Activated effector memory CD4-positive, alpha-beta T cell treated with Interleukin-2 at 50 U/mL for 16 hours (primary cell): ENCODE data around the gene PPHLN1.

Experiments used
- DNase-seq: peaks from one replicate; pipeline ENCODE4 v3.0.0-alpha.2; 2020

PPHLN1 gene, protein sequence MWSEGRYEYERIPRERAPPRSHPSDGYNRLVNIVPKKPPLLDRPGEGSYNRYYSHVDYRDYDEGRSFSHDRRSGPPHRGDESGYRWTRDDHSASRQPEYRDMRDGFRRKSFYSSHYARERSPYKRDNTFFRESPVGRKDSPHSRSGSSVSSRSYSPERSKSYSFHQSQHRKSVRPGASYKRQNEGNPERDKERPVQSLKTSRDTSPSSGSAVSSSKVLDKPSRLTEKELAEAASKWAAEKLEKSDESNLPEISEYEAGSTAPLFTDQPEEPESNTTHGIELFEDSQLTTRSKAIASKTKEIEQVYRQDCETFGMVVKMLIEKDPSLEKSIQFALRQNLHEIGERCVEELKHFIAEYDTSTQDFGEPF

DNA sequence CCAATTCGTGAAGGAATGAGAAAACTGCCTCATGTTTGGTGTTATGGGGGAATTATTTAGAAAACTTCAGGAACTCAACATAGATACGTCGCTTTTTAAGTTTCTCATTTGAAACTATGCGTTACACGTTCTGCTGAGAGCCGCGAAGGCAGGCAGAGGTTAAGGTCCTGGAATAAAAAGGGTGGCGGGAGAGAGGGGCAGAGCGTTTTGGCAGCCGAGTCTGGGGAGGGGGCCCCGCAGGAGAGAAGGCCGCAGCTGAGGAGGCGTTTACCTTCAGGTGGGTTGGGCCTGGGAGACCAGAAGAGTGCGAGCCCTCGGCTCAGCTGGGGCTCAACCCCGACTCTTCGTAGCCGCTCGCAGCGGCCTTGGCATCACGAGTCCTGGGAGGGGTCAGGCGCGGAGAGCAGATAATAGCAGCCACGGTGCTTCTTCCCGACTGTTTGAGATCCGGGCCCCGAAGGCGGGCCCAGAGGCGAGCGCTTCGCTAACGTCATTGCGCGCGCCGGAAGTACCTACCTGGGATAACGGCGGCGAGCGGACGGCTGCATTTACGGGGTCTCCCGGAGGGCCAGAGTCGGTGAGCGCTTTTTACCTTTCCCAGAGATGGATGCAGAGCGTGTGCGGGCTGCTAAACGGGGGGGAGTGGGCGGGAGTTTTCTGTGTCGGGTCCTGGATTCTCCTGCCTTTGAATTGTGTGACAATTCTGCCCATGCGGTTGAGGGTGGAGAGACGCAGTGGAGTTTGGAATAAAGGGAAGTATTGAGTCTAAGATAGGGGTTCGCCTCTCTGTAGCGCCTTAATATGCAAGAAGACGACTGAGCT is at the start of gene PPHLN1, which contains the start of gene ZCRB1:
Gene PPHLN1 (plus strand): TSS at position 515 of the 822 bp plus-strand sequence. CDS start 9,736 bp downstream, outside the sequence.
Gene ZCRB1 (minus strand): TSS at position 442 of the 822 bp plus-strand sequence. CDS start 1,992 bp downstream, outside the sequence.
- DNase-seq, result peak; percentile 70

DNA sequence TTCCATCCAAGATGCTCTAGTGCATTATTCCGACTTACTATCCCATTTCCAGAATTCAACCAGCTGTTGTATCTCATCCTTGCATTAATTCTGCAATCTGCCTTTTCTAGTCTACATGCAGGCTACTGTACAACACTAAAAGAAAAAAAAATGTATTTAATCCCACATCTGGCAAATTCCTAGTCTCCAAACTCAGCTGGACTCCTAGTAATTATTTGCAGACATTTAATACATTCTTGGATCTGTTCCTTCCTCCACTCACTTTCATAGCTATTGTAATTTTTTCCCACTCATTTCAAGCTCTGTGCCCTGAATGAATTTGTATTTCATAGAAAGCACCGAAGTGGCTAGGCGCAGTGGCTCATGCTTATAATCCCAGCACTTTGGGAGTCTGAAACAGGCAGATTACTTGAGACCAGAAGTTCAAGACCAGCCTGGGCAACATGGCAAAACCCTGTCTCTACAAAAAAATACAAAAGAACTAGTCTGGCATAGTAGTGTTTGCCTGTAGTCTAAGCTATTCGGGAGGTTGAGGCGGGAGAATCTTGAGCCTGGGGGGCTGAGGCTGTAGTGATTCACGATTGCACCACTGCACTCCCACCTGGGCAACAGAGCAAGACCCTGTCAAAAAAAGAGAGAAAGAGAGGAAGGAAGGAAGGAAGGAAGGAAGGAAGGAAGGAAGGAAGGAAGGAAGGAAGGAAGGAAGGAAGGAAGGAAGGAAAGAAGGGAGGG is 48.4 kb upstream of the PPHLN1 start:
- no peak for DNase-seq

DNA sequence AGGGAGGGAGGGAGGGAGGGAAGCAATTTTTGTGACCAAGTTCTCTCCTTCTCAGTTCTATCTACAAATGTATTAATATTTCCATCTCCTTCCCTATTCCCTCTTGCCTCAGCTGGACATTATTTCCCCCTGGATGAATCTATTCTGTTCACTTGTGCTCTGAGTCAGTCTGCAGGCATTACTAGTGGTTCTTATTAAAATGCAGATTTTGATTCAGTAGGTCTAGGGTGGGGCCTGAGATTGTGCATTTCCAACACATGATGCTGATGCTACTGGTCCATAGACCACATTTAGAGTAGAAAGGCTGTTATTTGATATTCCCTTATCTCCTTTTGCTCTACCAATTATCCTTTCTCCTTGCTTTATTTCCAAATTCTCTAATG is 47.8 kb upstream of the PPHLN1 start:
- DNase-seq, result no peak

GRCh38 chr12:42281278-42281677 is 44.7 kb upstream of the PPHLN1 start:
- no peak for DNase-seq

DNA sequence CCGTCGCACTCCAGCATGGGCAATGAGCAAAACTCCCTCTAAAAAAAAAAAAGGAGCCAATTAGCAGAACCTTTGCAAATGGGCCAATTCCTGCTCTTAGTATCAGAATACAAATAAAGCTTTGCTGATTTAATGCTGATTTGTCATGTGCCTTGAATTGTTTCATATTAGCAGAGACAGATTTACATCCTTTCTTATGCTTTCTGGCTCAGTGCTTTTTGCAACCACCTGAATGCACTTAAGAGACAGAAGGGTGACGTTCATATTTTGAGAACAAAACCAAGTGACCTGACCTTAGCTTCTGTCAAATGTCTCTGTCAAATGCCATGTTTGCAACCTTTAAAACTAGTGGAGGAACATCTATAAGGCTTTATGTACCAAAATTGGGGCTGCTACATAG is 44.1 kb upstream of the PPHLN1 start:
- no peak for DNase-seq

- DNase-seq, result no peak
Measured at GRCh38 chr12:42282294-42282693, 43.7 kb upstream of the PPHLN1 start.

DNA sequence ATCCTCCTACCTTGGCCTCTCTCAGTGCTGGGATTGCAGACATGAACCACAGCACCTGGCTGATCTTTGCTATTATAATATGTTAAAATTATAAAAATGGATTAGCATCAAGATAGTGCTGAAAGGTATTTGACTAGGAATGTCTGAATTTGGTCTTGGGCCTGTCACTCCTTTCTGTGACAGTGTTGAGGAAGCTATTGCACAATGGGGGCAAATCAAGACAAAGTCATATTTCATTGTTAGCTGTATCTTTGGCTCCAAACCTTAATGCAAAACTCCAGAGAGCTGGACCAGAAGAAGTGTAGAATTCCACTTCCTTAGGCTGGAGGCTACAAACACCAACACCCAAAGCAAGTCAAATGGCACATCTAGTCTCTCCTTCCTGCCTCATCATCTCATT is 42.2 kb upstream of the PPHLN1 start:
- no peak for DNase-seq

- DNase-seq, result no peak
Measured at GRCh38 chr12:42284157-42284556, 41.8 kb upstream of the PPHLN1 start.

DNA sequence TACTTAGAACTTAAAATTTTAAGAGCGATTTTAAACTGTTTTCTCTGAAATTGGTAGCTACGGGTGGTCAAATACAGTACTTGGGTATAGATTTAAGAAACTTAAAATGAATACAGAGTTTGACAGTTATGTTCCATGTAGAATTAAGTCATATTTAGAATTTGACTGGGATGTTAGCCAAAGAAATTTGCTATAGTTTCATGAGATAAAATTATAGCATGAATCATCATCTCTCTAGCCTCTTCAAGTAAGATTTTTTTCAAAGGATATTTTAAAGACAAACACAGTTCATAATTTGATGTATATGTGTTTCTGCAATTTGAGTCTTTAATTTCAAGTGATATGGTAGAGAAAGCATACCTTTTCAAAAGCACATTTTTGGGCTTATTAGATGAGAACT is 41.1 kb upstream of the PPHLN1 start:
- no peak for DNase-seq

DNA sequence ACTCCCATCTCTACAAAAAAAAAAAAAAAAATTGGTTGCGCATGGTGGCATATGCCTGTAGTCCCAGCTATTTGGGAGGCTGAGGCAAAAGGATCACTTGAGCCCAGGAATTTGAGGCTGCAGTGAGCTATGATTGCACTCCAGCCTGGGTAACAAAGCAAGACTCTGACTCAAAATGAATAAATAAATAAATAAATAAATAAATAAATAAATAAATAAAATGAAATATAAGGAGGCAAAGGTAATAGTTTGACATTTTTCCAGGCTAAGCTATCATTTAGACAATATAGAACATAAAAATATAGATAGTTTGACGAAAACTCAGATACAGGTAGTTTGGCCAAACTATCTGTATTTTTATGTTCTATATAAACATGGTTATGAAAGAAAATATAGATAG is 40.5 kb upstream of the PPHLN1 start:
- DNase-seq, result no peak

- no peak for DNase-seq
Measured at GRCh38 chr12:42286741-42287140, 39.2 kb upstream of the PPHLN1 start.

- no peak for DNase-seq
Measured at GRCh38 chr12:42288544-42288943, 37.4 kb upstream of the PPHLN1 start.

- DNase-seq, result no peak
Measured at GRCh38 chr12:42291680-42292079, 34.3 kb upstream of the PPHLN1 start.

- no peak for DNase-seq
Measured at GRCh38 chr12:42296503-42297109, 29.4 kb upstream of the PPHLN1 start.

DNA sequence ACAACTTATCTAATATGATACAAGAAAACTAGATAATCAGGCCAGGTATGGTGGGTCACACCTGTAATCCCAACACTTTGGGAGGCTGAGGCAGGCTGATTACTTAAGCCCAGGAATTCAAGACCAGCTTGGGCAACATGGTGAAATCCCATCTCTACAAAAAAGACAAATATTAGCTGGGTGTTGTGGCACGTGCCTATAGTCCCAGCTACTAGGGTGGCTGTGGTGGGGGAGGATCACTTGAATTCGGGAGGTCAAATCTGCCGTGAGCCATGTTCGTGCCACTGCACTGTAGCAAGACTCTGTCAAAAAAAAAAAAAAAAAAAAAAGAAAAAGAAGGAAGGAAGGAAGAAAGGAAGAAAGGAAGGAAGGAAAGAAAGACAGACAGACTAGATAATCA is 27.1 kb upstream of the PPHLN1 start:
- no peak for DNase-seq

DNA sequence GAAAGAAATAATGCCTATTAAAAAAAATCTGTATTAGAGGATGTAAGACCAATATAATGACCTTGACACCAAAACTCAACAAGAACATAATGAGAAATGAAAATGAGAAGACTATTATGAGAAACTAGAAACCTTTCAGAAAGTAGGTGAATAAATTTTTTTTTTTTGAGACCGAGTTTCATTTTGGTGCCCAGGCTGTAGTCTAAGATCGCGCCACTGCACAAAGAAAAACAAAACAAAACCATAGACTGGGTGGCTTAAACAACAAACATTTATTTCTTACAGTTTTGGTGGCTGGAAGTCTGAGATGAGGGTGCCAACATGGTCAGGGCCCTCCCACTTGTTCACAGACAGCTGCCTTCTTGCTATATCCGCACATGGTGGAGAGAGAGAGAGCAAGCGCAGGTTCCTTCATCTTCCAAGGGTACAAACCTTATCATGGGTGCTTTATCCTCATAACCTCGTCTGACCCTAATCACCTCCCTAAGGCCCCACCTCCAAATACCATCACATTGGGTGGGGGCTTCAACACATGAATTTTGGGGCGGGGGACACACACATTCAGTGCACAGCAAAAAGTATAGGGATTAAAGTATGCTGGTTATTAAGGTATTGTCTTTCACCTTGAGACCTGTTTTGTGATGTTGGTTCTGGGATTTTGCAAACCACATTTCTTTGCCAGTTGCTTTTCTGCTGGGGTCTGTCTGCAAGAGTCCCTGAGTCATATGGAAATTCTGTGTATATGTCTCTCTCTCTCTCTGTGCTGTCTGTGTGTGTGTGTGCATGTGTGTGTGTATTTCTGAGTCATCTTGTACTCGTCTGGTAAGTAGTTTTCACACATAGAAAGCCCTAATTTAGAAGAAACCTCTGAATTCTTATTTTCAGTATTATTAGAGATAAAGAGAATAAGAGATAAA is 26.3 kb upstream of the PPHLN1 start:
- DNase-seq, result no peak

- no peak for DNase-seq
Measured at GRCh38 chr12:42306297-42306696, 19.7 kb upstream of the PPHLN1 start.

DNA sequence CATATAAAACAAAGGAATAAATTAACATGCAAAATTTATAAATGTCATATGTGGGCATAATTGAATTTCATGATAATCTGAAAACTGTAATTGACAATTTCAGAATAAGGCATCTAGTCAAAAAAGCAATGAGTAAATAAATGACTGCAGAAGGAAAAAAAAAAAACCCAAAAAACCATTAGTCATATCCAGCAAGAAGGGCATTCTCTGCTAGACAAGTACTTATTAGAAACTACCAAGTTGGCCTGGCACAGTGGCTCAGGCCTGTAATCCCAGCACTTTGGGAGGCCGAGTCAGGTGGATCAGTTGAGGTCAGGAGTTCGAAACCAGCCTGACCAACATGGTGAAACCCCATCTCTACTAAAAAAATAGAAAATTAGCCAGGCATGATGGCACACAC is 17.6 kb upstream of the PPHLN1 start:
- DNase-seq, result no peak

GRCh38 chr12:42309996-42310395 is 16.0 kb upstream of the PPHLN1 start:
- no peak for DNase-seq

- no peak for DNase-seq
Measured at GRCh38 chr12:42315108-42315507, 10.9 kb upstream of the PPHLN1 start.

GRCh38 chr12:42320796-42321195 is 5.2 kb upstream of the PPHLN1 start:
- DNase-seq, result no peak

- DNase-seq, result no peak
Measured at GRCh38 chr12:42322567-42322966, 3.4 kb upstream of the PPHLN1 start.
